Measurements from ENCODE around the gene MSMB. TPM values are rescaled to one million over a fixed set of nuclear protein-coding genes. Genes with fewer than 3 reads are reported as not detected.

MSMB gene
- total and polyA plus RNA-seq, 8 donors = 17.1 TPM; not detected in 7

DNA sequence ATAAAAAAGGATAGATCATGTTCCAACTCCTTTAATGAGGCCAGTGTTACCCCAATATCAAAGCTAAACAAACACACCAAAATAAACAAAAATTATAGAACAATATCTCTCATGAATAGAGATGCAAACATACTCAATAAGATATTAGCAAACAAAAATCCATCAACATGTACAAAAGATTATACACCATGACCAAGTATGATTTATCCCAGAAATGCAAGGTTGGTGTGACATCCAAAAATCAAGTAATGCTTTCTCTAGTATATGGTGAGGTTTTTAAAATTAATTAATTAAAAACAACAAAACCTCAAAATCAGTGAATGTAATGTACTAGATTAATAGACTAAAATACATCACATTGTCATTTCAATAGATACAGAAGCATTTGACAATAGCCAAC lies 11.0 kb upstream of the MSMB start:
- TF ChIP-seq CTCF (IDR thresholded peaks at IDR 0.05) = no peak
- Histone ChIP-seq H3K4me3 (no peak overlapping the region), H3K27ac (no peak overlapping the region), H3K4me1 (no peaks in the 10 kb centered on the region), H3K36me3 (no peaks in the 10 kb centered on the region), H3K9me3 (peaks cover 0 to 10% of the 10 kb centered on the region in 2 donors), H3K27me3 (no peaks in the 10 kb centered on the region)
- no peak for ATAC-seq
- DNase-seq = no peak
- intact Hi-C loops (cut with DNase I) = no loop called here

DNA sequence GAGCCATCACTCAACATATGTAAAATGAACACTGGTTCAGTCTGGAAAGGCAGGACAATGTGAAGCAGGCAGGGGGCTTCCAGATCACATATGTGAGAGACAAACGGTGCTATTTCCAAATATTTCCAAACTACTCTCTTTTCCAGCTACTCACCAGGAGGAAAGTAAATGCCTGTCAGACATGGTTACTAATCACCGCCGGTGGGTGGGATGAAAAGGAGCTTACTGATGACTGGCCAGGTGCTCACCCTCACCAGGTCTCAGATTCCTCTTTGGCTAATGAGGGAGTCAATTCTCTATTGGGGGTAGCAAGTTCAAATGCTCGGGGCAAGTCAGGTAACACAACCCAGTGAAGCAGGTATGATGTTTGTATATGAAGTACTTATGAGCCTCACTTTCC lies 9.7 kb upstream of the MSMB start:
- ATAC-seq (no peak), DNase-seq (no peak)
- Histone ChIP-seq H3K4me1 (no peaks in the 10 kb centered on the region), H3K27me3 (no peaks in the 10 kb centered on the region), H3K36me3 (no peaks in the 10 kb centered on the region), H3K4me3 (no peak overlapping the region), H3K9me3 (peaks cover 0 to 10% of the 10 kb centered on the region in 2 donors), H3K27ac (no peak overlapping the region)
- intact Hi-C loops (cut with DNase I) = no loop called here
- TF ChIP-seq CTCF (IDR thresholded peaks at IDR 0.05) = no peak

DNA sequence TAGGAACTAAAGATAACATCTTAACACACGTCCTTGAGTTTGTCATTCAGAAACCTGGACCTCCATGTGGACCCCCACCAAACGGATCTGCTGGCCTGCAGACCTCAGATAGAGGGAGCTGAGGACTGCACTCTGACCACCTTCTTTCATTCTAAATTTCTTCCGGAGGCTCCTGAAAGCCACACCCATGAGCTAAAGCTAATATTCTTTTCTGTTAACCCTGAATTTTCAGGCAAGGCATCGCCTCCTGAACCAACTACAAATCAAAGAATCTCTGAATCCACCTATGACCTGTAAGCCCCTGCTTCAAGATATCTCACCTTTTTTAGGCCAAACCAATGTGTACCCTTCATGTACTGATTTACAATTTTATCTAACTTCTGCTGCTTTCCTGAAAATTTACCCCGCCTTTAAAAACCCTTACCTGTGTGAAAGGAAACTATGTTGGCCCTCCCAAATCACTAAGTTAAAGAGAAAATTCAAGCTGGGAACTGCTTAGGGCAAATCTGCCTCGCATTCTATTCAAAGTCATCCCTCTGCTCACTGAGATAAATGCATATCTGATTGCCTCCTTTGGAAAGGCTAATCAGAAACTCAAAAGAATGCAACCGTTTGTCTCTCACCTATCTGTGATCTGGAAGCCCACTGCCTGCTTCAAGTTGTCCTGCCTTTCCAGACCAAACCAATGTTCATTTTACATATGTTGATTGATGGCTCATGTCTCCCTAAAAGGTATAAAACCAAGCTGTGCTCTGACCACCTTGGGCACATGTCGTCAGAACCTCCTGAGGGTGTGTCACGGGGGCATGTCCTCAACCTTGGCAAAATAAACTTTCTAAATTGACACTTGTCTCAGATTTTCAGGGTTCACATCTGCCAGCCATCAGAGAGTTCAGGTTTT lies 7.7 kb upstream of the MSMB start:
- Histone ChIP-seq H3K27ac (no peak overlapping the region), H3K36me3 (no peaks in the 10 kb centered on the region), H3K4me1 (no peaks in the 10 kb centered on the region), H3K4me3 (no peak overlapping the region), H3K27me3 (no peaks in the 10 kb centered on the region), H3K9me3 (peaks cover 0 to 10% of the 10 kb centered on the region in 2 donors)
- no peak for DNase-seq
- intact Hi-C loops (cut with DNase I) = no loop called here
- TF ChIP-seq CTCF (IDR thresholded peaks at IDR 0.05) = no peak
- ATAC-seq = no peak

DNA sequence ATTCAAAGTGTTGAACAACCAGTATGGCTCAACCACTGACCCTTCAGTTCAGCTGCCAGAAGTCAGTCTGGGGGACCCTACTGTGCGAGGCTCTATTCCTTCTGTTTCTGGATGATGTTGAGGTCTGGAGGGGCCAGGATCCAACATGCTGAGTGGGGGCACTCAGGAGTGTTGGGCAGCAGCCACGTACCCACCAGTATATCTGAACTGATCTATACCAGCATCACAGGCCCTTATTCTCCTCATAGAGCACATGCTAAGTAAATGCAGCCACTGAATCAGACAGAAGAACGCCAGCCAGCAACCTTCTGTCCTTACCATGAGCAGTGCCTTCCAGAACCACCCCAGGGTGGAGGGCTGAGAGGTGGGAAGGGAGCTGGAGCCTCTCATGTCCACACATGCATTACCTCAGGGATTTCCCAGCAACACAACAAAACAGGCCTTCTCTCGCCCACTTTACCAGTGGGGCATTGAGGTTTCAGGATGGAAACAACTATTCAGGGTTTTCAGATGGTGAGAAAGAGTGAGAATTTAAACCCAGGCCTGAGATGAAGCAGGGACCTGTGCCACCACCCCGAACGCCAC lies 6.8 kb upstream of the MSMB start:
- TF ChIP-seq CTCF (IDR thresholded peaks at IDR 0.05) = no peak
- H3K4me1 ChIP-seq = no peaks in the 10 kb centered on the region
- no peaks in the 10 kb centered on the region for H3K36me3 ChIP-seq
- no peak for DNase-seq
- no peak for ATAC-seq
- H3K9me3 ChIP-seq = peaks cover 0 to 10% of the 10 kb centered on the region in 2 donors
- H3K4me3 ChIP-seq = no peak overlapping the region
- intact Hi-C loops (cut with DNase I) = no loop called here
- H3K27ac ChIP-seq = no peak overlapping the region
- H3K27me3 ChIP-seq = peaks cover 0 to 6% of the 10 kb centered on the region in 2 donors

DNA sequence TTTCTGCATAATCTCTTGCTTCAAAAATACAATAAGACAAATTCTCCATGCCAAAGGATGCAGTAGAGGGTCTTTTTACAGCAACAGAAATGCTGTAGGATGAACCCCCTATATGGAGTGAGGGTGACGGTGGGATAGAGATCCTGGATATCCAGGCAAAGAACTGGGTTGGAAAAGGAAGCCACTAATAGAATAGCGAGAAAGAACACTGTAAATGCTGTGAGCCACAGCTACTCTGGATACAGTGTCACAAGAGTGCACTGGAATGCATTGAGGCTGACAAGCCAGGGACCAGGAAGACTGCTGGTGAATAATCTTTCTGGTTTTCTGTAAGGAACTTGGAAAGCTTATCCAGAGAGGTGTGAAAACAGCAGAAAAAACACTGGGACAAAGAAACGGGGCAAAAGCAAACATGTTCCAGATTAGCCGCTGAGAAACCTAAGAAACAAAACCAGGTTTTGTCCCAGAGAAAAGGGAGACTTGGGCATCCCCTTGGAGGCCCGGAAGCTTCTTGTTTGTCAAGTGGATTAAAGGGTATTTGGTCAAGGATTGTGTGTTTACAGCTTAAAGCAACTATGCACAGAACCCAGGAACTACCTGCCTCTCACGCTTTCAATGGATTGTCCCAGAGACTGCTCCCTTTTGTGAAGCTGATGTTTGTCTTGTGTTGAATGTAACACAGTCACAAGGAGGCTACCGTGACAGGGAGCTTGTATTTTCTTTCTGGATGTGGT lies 6.2 kb upstream of the MSMB start:
- peaks cover 0 to 6% of the 10 kb centered on the region in 2 donors for H3K27me3 ChIP-seq
- H3K4me1 ChIP-seq = no peaks in the 10 kb centered on the region
- no peak for TF ChIP-seq CTCF (IDR thresholded peaks at IDR 0.05)
- H3K4me3 ChIP-seq = no peak overlapping the region
- H3K9me3 ChIP-seq = peaks cover 0 to 5% of the 10 kb centered on the region in 2 donors
- no peak overlapping the region for H3K27ac ChIP-seq
- intact Hi-C loops (cut with DNase I) = no loop called here
- no peaks in the 10 kb centered on the region for H3K36me3 ChIP-seq
- no peak for DNase-seq
- peak; percentile 44 for ATAC-seq

Data from left lung (tissue), 10 donors.